Measurements from ENCODE around the gene ROPN1B.

GRCh38 chr3:126030455-126030854 is 61.5 kb downstream of the ROPN1B start:
- TF ChIP-seq POLR2A (IDR thresholded peaks at IDR 0.05) (no peak), CTCF (IDR thresholded peaks at IDR 0.05) (no peak)

Measured in prostate gland (tissue), 2 donors.